Lower leg skin (tissue), 3 donors: ENCODE measurements around the gene ESR2.

Experiments
- CTCF ChIP-seq, 3 donors: fragments of 450-650 bp; IDR thresholded peaks; one replicate each; pipeline ENCODE4 v1.5.1; 2016; ENCODE audit warnings: antibody characterized with exemption in 3 of 3, mild to moderate bottlenecking in 3 of 3, moderate library complexity in 2 of 3
- POLR2A ChIP-seq, 2 donors: fragments of 450-650 bp; IDR thresholded peaks; one replicate each; pipeline ENCODE4 v1.6.1; 2016 to 2017; ENCODE audit warnings: antibody characterized with exemption in 2 of 2, mild to moderate bottlenecking in 1 of 2, moderate library complexity in 1 of 2

- TF ChIP-seq POLR2A (IDR thresholded peaks at IDR 0.05): no peak
- TF ChIP-seq CTCF (IDR thresholded peaks at IDR 0.05): no peak
Observed at GRCh38 chr14:64060199-64060545, 234.0 kb downstream of the ESR2 start.
